NCI-H1930 (cell line): Measurements from ENCODE around the gene TMPRSS4.

Experiments
- DNase-seq, 2 experiments: peaks; one replicate each; lab custom pipeline; 2025; lab: John Stamatoyannopoulos, UW

The TMPRSS4 gene

DNA sequence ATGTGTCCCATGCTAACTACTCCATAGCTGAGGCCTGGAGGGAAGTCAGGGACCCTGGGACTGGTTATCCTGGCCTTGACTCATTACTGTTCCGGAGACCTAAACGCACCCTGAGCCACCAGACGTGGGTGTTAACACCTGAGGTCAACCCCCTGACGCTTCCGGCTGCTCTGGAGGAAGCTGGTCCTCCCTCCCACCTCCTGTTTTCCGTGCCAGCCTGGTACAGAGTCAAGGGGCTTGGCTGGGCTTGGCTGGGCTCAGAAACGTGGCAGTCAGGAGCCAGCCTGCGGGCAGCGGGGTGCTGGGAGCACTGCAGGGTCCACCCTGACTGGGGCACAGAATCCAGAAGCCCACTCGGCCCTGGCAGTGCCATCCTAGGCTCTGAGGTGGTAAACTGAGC lies 2.6 kb downstream of the TMPRSS4 start:
- DNase-seq = no peak

DNA sequence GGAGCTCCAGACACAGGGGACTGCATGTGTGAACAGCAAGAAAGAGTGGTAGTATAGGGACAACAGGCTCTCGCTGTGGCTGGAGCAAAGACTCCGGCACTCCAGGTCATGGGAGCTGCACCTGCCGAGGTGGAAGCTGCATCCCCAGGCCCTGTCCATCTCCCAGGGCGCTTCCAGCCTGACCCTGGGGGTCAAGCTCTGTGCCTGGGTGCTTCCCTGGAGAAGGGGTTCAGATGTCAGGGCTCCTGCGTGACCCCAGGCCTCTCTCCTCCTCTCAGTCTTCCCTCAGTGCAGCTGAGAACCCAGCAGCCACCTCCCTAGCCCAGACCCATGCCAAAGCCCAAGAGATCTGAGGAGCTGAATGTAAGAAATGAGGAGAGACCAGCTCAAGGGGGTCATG lies 3.4 kb downstream of the TMPRSS4 start:
- no peak for DNase-seq

GRCh38 chr11:118081241-118081958 lies 4.5 kb downstream of the TMPRSS4 start:
- no peak for DNase-seq

DNA sequence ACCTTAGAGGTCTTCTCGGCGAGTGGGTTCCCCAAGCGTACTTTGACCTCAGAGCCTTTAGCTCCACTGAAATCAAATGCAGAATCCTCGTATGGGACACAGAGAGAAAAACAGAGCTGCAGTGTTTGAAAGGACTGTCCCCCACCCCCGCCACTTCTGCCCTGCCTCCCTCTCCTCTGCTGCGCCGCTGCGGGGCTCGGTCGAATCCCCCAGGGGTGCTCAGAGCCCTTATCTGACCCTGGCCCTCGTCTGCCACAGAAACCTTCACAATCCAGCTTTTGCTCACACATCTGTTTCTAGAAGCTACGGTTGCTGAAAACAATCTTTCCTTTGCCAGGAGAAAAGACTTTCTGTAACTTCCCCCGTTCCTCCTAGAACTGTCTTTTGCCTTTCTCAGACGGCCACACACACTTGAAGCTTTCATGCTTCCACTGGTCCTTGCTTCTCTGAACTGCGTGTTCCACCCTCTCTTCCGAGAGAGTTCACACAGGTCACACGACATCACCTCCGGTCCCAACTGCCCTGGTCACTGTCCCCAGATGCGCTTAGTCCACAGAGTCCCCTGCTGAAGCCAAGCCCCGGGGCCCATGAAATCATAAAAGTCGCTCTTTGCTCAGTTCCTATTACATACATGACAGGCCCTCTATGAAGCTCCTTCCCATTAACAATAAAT lies 6.1 kb downstream of the TMPRSS4 start:
- DNase-seq = no peak

GRCh38 chr11:118084247-118084646 lies 7.4 kb downstream of the TMPRSS4 start:
- DNase-seq = no peak

DNA sequence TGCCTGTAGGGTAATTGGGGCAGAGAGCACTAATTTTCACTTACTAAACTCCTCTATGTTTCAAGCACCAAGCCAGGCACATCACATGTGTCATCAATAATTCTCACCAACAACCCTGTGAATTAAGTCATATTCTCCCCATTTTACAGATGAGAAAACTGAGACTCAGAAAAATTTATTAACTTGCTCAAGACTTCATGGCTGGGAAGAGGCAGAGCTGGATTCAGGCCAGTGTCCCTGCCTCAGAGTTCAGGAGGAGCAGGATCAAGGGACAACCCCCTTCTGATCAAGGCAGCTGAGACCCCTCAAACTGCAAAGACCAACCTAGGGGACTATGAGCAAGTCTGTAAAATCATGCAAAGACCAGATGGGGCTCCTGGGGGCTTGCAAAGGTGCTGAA lies 7.8 kb downstream of the TMPRSS4 start:
- no peak for DNase-seq

DNA sequence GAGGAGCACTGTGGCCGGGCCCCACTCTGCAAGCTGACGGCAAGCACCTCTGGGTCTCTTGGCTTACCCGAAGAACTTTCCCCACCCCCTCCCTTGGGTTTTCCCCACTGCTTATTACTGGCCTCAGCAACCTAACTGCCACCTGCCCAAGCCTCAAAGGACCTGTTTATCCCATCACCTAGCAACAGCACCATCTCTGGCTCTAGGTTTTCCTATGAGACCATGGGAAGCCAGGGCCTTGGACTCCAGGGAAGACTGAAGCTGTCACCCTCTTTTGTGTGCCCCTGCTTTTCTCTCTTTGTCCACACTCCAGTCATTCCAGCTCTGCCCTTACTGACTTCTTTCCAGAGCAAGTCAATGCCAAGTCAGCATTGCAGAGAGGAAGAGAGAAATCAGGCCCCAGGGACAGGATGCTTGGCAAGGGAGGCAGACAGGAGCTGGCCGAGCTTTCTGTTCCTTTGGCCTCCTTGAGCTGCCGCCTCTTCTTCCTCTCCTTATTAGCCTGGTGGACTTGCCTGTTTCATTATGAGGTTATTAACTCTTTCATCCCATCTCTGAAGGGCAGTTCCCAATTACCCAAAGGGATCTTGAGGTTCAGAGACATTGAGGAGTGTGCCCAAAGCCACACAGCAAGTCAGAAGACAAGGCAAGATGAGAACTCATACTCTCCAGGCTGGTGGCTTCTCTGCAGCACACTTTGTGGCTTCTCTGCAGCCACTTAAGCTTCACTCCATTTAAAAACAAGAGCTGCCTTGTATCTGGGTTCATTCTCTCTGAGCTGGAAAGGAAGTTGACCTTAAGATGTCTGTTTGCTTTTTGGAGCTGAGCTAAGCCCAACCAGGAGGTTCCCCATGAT lies 10.3 kb downstream of the TMPRSS4 start, which contains the start of gene SMIM35:
TSS of gene SMIM35 (minus strand) at position 51 of the 856 bp plus-strand sequence. CDS start 206 bp downstream, outside the sequence.
- peak in 1 of 2 experiments; percentile 26 for DNase-seq

- DNase-seq = no peak
These were observed 11.1 kb downstream of the TMPRSS4 start for GRCh38 chr11:118087931-118088330.

GRCh38 chr11:118088531-118088930 lies 11.7 kb downstream of the TMPRSS4 start:
- DNase-seq = no peak

GRCh38 chr11:118090545-118091162 lies 13.8 kb downstream of the TMPRSS4 start:
- no peak for DNase-seq

DNA sequence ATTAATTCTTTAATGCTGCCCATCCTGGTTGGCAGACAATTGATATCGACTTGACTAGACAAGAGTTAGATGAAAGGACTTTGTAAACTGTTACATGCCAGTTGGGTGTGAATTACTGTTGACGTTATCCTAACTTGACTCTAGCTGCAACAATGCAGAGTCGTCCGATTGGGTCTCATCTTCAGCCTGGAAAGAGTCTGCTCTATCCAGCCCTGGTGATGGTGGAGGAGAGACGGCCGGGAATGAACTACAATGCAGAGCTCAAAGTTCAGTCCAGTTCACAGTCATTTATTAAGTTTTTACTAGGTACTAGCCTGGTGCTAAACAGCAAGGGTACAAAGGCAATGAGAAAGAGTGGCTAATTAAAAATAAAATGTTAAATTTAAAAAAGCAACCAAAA lies 14.8 kb downstream of the TMPRSS4 start:
- no peak for DNase-seq

GRCh38 chr11:118092907-118093571 lies 16.2 kb downstream of the TMPRSS4 start:
- no peak for DNase-seq

DNA sequence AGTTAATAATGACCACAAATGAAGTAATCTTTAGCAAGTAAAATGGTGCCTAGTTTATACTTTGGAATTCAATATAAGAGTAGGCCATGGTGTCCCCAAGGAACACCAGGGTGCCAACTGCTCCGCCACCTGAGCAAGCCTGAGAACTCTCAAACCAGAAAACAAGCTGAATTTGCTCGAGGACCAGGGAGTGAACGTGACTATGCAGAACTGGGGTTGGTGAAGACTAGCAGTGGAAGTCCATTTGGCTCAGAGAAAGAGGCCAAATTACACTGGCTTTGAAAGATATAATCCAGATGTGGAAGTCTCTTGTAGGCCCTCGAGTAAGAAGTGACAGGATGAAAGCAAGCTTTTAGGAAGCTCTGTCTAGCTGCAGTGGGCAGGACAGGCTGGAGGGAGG lies 18.6 kb downstream of the TMPRSS4 start:
- DNase-seq = no peak

GRCh38 chr11:118095967-118096367 lies 19.1 kb downstream of the TMPRSS4 start:
- DNase-seq = no peak

GRCh38 chr11:118098996-118099837 lies 22.3 kb downstream of the TMPRSS4 start:
- DNase-seq = no peak

DNA sequence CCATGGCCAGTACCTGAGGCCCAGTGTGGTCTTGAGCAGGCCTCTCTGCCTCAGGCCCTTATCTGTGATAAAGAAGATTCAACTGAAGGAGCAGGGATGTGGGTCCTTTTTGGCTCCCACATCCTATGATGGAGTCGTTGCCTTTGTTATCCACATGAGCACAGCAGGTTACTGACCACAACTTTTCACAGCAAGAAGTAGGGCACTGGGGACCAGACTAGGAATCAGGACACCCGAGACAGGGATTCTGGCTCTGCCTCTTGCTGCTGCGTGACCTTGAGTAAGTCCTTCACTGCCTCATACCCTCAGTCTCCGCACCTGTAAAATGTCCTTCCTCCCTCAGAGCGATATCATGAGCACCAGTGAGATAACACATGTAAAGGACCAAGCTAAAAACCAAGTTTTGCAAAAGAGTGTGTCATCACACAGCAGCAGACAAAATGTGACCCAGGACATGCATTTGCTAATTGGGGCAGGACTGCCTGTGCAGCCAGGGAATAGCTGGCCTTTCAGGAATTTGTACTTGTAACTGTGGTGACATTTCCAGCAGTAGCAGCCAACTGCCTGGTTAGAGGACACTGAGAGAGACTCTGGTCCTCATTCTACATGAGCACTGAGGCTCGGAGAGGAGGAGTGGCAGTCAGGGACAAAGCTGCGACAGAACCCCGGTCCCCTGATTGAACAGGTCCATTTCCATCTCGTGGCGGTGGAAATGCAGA lies 23.1 kb downstream of the TMPRSS4 start:
- DNase-seq = no peak

- DNase-seq = no peak
These were observed 23.9 kb downstream of the TMPRSS4 start for GRCh38 chr11:118100691-118101232.

GRCh38 chr11:118102721-118103261 lies 25.9 kb downstream of the TMPRSS4 start:
- no peak for DNase-seq

- DNase-seq = no peak
These were observed 27.6 kb downstream of the TMPRSS4 start for GRCh38 chr11:118104491-118104890.
